Sigmoid colon (tissue), 7 donors: Measurements from ENCODE around the gene FBXO40. TPM values are rescaled to one million over a fixed set of nuclear protein-coding genes. Genes with fewer than 3 reads are reported as not detected.
A peak's percentile ranks its signal among the peaks of the same experiment; 100 is the strongest.

Experiments
- DNase-seq: peaks from one replicate; pipeline ENCODE4 v3.0.0-alpha.2; 2019
- H3K27ac ChIP-seq, 4 donors: fragments of 200-600 bp; sonication (generic); one replicate each; pipeline ENCODE4 v1.5.1; 2016 to 2019; ENCODE audit warnings: mild to moderate bottlenecking in 1 of 4
- H3K27me3 ChIP-seq, 3 donors: fragments of 200-600 bp; sonication (generic); one replicate each; pipeline ENCODE4 v1.5.1; 2019; ENCODE audit warnings: mild to moderate bottlenecking in 1 of 3
- H3K36me3 ChIP-seq, 4 donors: fragments of 200-600 bp; sonication (generic); one replicate each; pipeline ENCODE4 v1.5.1; 2016 to 2019
- H3K4me1 ChIP-seq, 4 donors: fragments of 200-600 bp; sonication (generic); one replicate each; pipeline ENCODE4 v1.5.1; 2017 to 2019
- H3K4me3 ChIP-seq, 4 donors: fragments of 200-600 bp; sonication (generic); one replicate each; pipeline ENCODE4 v1.5.1; 2017 to 2019; ENCODE audit warnings: mild to moderate bottlenecking in 2 of 4, moderate library complexity in 1 of 4
- H3K9me3 ChIP-seq, 4 donors: fragments of 200-600 bp in 3 of 4; sonication (generic) in 3 of 4; one replicate each; pipeline versions ENCODE4 v1.5.1 to v1.6.1; 2013 to 2019
- CTCF ChIP-seq, 4 experiments: fragments of 450-650 bp in 3 of 4; fragments of 200-600 bp in 1 of 4; IDR thresholded peaks; one replicate each; pipeline ENCODE4 v1.5.1; 2016 to 2019; ENCODE audit warnings: antibody characterized with exemption in 4 of 4, mild to moderate bottlenecking in 3 of 4, moderate library complexity in 2 of 4
- EP300 ChIP-seq, 4 donors: sonication (generic); formaldehyde crosslinking; IDR thresholded peaks; one replicate each; pipeline ENCODE4 v1.6.1; 2017; ENCODE audit warnings: antibody characterized with exemption in 4 of 4
- POLR2A ChIP-seq, 2 donors: fragments of 450-650 bp; IDR thresholded peaks; one replicate each; pipeline ENCODE4 v1.6.1; 2016; ENCODE audit warnings: antibody characterized with exemption in 2 of 2, mild to moderate bottlenecking in 2 of 2, moderate library complexity in 2 of 2
- POLR2AphosphoS5 ChIP-seq, 4 donors: sonication (generic); formaldehyde crosslinking; IDR thresholded peaks; one replicate each; pipeline ENCODE4 v1.6.1; 2017; ENCODE audit warnings: antibody characterized with exemption in 4 of 4
- WGBS, 2 donors: extraction: QIAGEN DNeasy Blood & Tissue Kit; methylation state at CpG; one replicate each; pipeline ENCODE4 v1.1.7; 2013; 5-methylcytosine and 5-hydroxymethylcytosine counted together
- intact Hi-C: fragments of 100-400 bp; cut with DNase I; formaldehyde crosslinking; loops from one replicate; pipeline ENCODE4 v1.15.1; 2023
- polyA plus RNA-seq, 3 donors: library from polyadenylated mRNA; stranded (reverse); fragments of 200-250 nt; gene quantifications; one replicate each; pipeline ENCODE4 v1.2.3, GENCODE V29; 2013
- total RNA-seq, 4 donors: library from RNA; depleted of rRNA; stranded (reverse); fragments of >200 nt; gene quantifications; one replicate each; pipeline ENCODE4 v1.1.0, GENCODE V29; 2016
- donor health status: healthy with polysubstance abuse.
- donor health status: Bipolar disorder and iron deficiency.
- donor health status: healthy.

The FBXO40 gene
- total and polyA plus RNA-seq, 7 donors = under 0.01 TPM; not detected in 6

GRCh38 chr3:121651684-121652083 lies 58.5 kb downstream of the FBXO40 start:
- intact Hi-C loops = loop anchor here (5.0 kb wide), 1 partner anchor 104 kb away; the partner anchor contains the start of gene POLQ

GRCh38 chr3:121654493-121655385 lies 61.6 kb downstream of the FBXO40 start:
- no peak overlapping the region for H3K27ac ChIP-seq

More at GRCh38 chr3:121651684-121652083, 58.5 kb downstream of the FBXO40 start:
- Histone ChIP-seq H3K4me3 (no peak overlapping the region), H3K4me1 (peaks cover 0 to 14% (median 13%) of the 10 kb centered on the region in 4 donors), H3K36me3 (no peaks in the 10 kb centered on the region), H3K9me3 (peaks cover 0 to 3% (median 0%) of the 10 kb centered on the region in 4 donors), H3K27ac (no peak overlapping the region), H3K27me3 (no peaks in the 10 kb centered on the region)
- TF ChIP-seq EP300 (IDR thresholded peaks at IDR 0.05) (no peak), POLR2A (IDR thresholded peaks at IDR 0.05) (no peak), POLR2AphosphoS5 (IDR thresholded peaks at IDR 0.05) (no peak), CTCF (IDR thresholded peaks at IDR 0.05) (no peak)
- no peak for DNase-seq

GRCh38 chr3:121658716-121659435 lies 65.7 kb downstream of the FBXO40 start:
- Histone ChIP-seq H3K4me3 (peak overlapping the region in 2 of 4 donors; percentile 24 to 32), H3K9me3 (no peaks in the 10 kb centered on the region), H3K27me3 (no peaks in the 10 kb centered on the region), H3K4me1 (no peaks in the 10 kb centered on the region), H3K36me3 (peaks cover 0 to 17% (median 5%) of the 10 kb centered on the region in 4 donors), H3K27ac (no peak overlapping the region)
- no peak for DNase-seq
- 85 to 93% methylated on average over 6 of the region's 6 CpGs for WGBS, 2 donors
- TF ChIP-seq POLR2A (IDR thresholded peaks at IDR 0.05) (no peak), EP300 (IDR thresholded peaks at IDR 0.05) (no peak), CTCF (IDR thresholded peaks at IDR 0.05) (no peak), POLR2AphosphoS5 (IDR thresholded peaks at IDR 0.05) (no peak)
- intact Hi-C loops = no loop called here

More at GRCh38 chr3:121654493-121655385, 61.6 kb downstream of the FBXO40 start:
- intact Hi-C loops = loop anchor here (5.0 kb wide), 1 partner anchor 107 kb away; the partner anchor contains the start of gene POLQ
- DNase-seq = no peak
- no peak for TF ChIP-seq POLR2A (IDR thresholded peaks at IDR 0.05)
- TF ChIP-seq CTCF (IDR thresholded peaks at IDR 0.05) = no peak
- no peak for TF ChIP-seq POLR2AphosphoS5 (IDR thresholded peaks at IDR 0.05)
- TF ChIP-seq EP300 (IDR thresholded peaks at IDR 0.05) = no peak
- no peaks in the 10 kb centered on the region for H3K36me3 ChIP-seq
- WGBS, 2 donors = 73 to 82% methylated on average over 6 of the region's 6 CpGs
- H3K9me3 ChIP-seq = peaks cover 0 to 2% (median 0%) of the 10 kb centered on the region in 4 donors
- no peaks in the 10 kb centered on the region for H3K4me1 ChIP-seq
- no peak overlapping the region for H3K4me3 ChIP-seq
- no peaks in the 10 kb centered on the region for H3K27me3 ChIP-seq

GRCh38 chr3:121659586-121659985 lies 66.4 kb downstream of the FBXO40 start:
- intact Hi-C loops = no loop called here
- DNase-seq = no peak
- TF ChIP-seq POLR2A (IDR thresholded peaks at IDR 0.05) (no peak), CTCF (IDR thresholded peaks at IDR 0.05) (no peak), EP300 (IDR thresholded peaks at IDR 0.05) (no peak), POLR2AphosphoS5 (IDR thresholded peaks at IDR 0.05) (no peak)
- H3K4me1 ChIP-seq = no peaks in the 10 kb centered on the region
- peaks cover 0 to 25% (median 11%) of the 10 kb centered on the region in 4 donors for H3K36me3 ChIP-seq
- H3K27me3 ChIP-seq = no peaks in the 10 kb centered on the region
- H3K4me3 ChIP-seq = peak overlapping the region in 2 of 4 donors; percentile 24 to 32
- no peak overlapping the region for H3K27ac ChIP-seq
- no peaks in the 10 kb centered on the region for H3K9me3 ChIP-seq
- WGBS, 2 donors = 87 to 93% methylated on average over 3 of the region's 3 CpGs
